MCF 10A (cell line): Measurements from ENCODE around the gene UBE2D2. TPM values are rescaled to one million over a fixed set of nuclear protein-coding genes. Genes with fewer than 3 reads are reported as not detected.
A peak's percentile ranks its signal among the peaks of the same experiment; 100 is the strongest.
"Not testable (repeated sequence)": the region's sequence is repeated elsewhere in the genome, so short reads cannot be mapped to it uniquely, and the experiment has no call there.

Source experiments
- BruUV-seq: library from RNA; stranded (reverse); fragments of 400-500 nt; replicated peaks from 2 replicates; lab custom pipeline; 2021; lab: Mats Ljungman, UMichigan
- CTCF ChIA-PET: fragments of 300-600 bp; sonication (Branson Sonifier 250); formaldehyde crosslinking; extraction: SDS; loops from one replicate; lab custom pipeline; 2021; ENCODE audit warnings: antibody characterized with exemption, inconsistent platforms; lab: Yijun Ruan, JAX
- POLR2A ChIA-PET: fragments of 300-600, 350-650 bp; sonication (Branson Sonifier 250); formaldehyde crosslinking; extraction: SDS; loops from one replicate; lab custom pipeline; 2020; ENCODE audit warnings: antibody characterized with exemption, inconsistent platforms; lab: Yijun Ruan, JAX
- DNase-seq: peaks from one replicate; pipeline ENCODE4 v3.0.0-alpha.2; 2018; ENCODE audit not compliant: unreplicated experiment
- H3K27ac Mint-ChIP-seq: one replicate; pipeline ENCODE4 v1.8.0; 2022; ENCODE audit warnings: mild to moderate bottlenecking, low read depth, mixed read lengths; ENCODE audit not compliant: unreplicated experiment
- H3K27me3 Mint-ChIP-seq: one replicate; pipeline ENCODE4 v1.8.0; 2022; ENCODE audit warnings: mixed read lengths; ENCODE audit not compliant: insufficient read depth, unreplicated experiment
- H3K36me3 Mint-ChIP-seq: one replicate; pipeline ENCODE4 v1.8.0; 2022; ENCODE audit warnings: mild to moderate bottlenecking, moderate library complexity, mixed read lengths; ENCODE audit not compliant: insufficient read depth, unreplicated experiment
- H3K4me1 Mint-ChIP-seq: one replicate; pipeline ENCODE4 v1.8.0; 2022; ENCODE audit warnings: mixed read lengths; ENCODE audit not compliant: insufficient read depth, unreplicated experiment
- H3K4me3 Mint-ChIP-seq: one replicate; pipeline ENCODE4 v1.8.0; 2022; ENCODE audit warnings: mild to moderate bottlenecking, moderate library complexity, mixed read lengths; ENCODE audit not compliant: unreplicated experiment
- H3K9me3 Mint-ChIP-seq: one replicate; pipeline ENCODE4 v1.8.0; 2022; ENCODE audit warnings: mixed read lengths; ENCODE audit not compliant: unreplicated experiment
- CTCF ChIP-seq: fragments of 200-600 bp; IDR thresholded peaks from one replicate; pipeline ENCODE4 v1.8.0; 2022; ENCODE audit warnings: antibody characterized with exemption, mild to moderate bottlenecking; ENCODE audit not compliant: unreplicated experiment
- intact Hi-C: fragments of 100-400 bp; cut with micrococcal nuclease; formaldehyde crosslinking; loops from 2 replicates; pipeline ENCODE4 v1.14.1; 2022
- total RNA-seq: library from RNA; stranded (reverse); gene quantifications from 2 replicates; pipeline ENCODE4 v1.2.3, GENCODE V29; 2022

The UBE2D2 gene
- total RNA-seq, 1 experiment from 2014 or later: 306 TPM

GRCh38 chr5:139575751-139576150 lies 14.6 kb downstream of the UBE2D2 start:
- BruUV-seq: no TSS peak
- CTCF ChIA-PET: interaction anchor here (0.5 to 6.1 kb wide), 13 partner anchors 10 to 166 kb away, joined by 3 to 36 read pairs (median 5); no protein-coding TSS in a partner anchor
- intact Hi-C loops: loop anchor here (1.0 to 5.0 kb wide), 3 partner anchors 58 to 192 kb away; no protein-coding TSS in a partner anchor
- Mint-ChIP-seq H3K27ac (peak overlapping the region; percentile 79), H3K36me3 (peaks cover 67% of the 10 kb centered on the region), H3K4me3 (no peak overlapping the region), H3K9me3 (no peaks in the 10 kb centered on the region), H3K4me1 (peaks cover 45% of the 10 kb centered on the region), H3K27me3 (no peaks in the 10 kb centered on the region)
- POLR2A ChIA-PET: interaction anchor here (0.6 to 5.3 kb wide), 5 partner anchors 8 to 87 kb away, joined by 3 to 70 read pairs (median 3); partner anchors contain the start of gene UBE2D2
- no peak for DNase-seq
- no peak for TF ChIP-seq CTCF

GRCh38 chr5:139577689-139578290 lies 16.7 kb downstream of the UBE2D2 start:
- DNase-seq: no peak
- ChIA-PET CTCF (interaction anchor here (0.5 to 2.4 kb wide), 9 partner anchors 11 to 282 kb away, joined by 3 to 8 read pairs (median 3); no protein-coding TSS in a partner anchor), POLR2A (interaction anchor here (1.6 to 4.3 kb wide), 3 partner anchors 14 to 22 kb away, joined by 3 to 63 read pairs (median 26); partner anchors contain the start of gene UBE2D2)
- no peak overlapping the region for H3K27ac Mint-ChIP-seq
- H3K36me3 Mint-ChIP-seq: peaks cover 60% of the 10 kb centered on the region
- no peaks in the 10 kb centered on the region for H3K9me3 Mint-ChIP-seq
- peaks cover 37% of the 10 kb centered on the region for H3K4me1 Mint-ChIP-seq
- no peak for TF ChIP-seq CTCF
- no peaks in the 10 kb centered on the region for H3K27me3 Mint-ChIP-seq
- no TSS peak for BruUV-seq
- no peak overlapping the region for H3K4me3 Mint-ChIP-seq
- intact Hi-C loops: loop anchor here (5.0 kb wide), 1 partner anchor 190 kb away; no protein-coding TSS in a partner anchor

GRCh38 chr5:139578325-139578724 lies 17.2 kb downstream of the UBE2D2 start:
- Mint-ChIP-seq H3K4me1 (peaks cover 37% of the 10 kb centered on the region), H3K27ac (no peak overlapping the region), H3K9me3 (no peaks in the 10 kb centered on the region), H3K27me3 (no peaks in the 10 kb centered on the region), H3K36me3 (peaks cover 60% of the 10 kb centered on the region), H3K4me3 (no peak overlapping the region)
- CTCF ChIA-PET: interaction anchor here (0.5 to 2.5 kb wide), 8 partner anchors 11 to 281 kb away, joined by 3 to 8 read pairs (median 4); no protein-coding TSS in a partner anchor
- TF ChIP-seq CTCF: no peak
- intact Hi-C loops: loop anchor here (5.0 kb wide), 1 partner anchor 189 kb away; no protein-coding TSS in a partner anchor
- DNase-seq: no peak
- POLR2A ChIA-PET: interaction anchor here (0.9 to 4.3 kb wide), 5 partner anchors 9 to 96 kb away, joined by 3 to 63 read pairs (median 4); partner anchors contain the start of genes STING1 and UBE2D2
- no TSS peak for BruUV-seq

- CTCF ChIA-PET: interaction anchor here (0.6 kb wide), 1 partner anchor 10 kb away, joined by 3 read pairs; no protein-coding TSS in a partner anchor
- peaks cover 22% of the 10 kb centered on the region for H3K4me1 Mint-ChIP-seq
Observed at GRCh38 chr5:139582181-139582580, 21.0 kb downstream of the UBE2D2 start.

More at GRCh38 chr5:139582181-139582580, 21.0 kb downstream of the UBE2D2 start:
- POLR2A ChIA-PET: interaction anchor here (0.9 kb wide), 1 partner anchor 51 kb away, joined by 4 read pairs; no protein-coding TSS in a partner anchor
- H3K27me3 Mint-ChIP-seq, intact Hi-C loops, BruUV-seq, DNase-seq, H3K9me3 Mint-ChIP-seq, H3K27ac Mint-ChIP-seq, H3K4me3 Mint-ChIP-seq: not testable (repeated sequence)
- peaks cover 66% of the 10 kb centered on the region for H3K36me3 Mint-ChIP-seq
